Activated CD4-positive, alpha-beta memory T cell treated with anti-CD3 and anti-CD28 coated beads for 36 hours (primary cell): ENCODE results near the gene TNFSF4. TPM values are rescaled to one million over a fixed set of nuclear protein-coding genes. Genes with fewer than 3 reads are reported as not detected.

Experiments used
- total RNA-seq, 2 experiments: library from RNA; stranded (reverse); gene quantifications; one replicate each; pipeline ENCODE4 v1.2.3, GENCODE V29; 2021

Gene TNFSF4
- total RNA-seq, 2 experiments from 2014 or later, result 0.26 to 0.58 TPM

Other genes starting within 250 kb of the TNFSF4 start
- gene TNFSF18, start 156.4 kb downstream of the TNFSF4 start, total RNA-seq, result not detected